HFFc6 (cell line): ENCODE measurements around the gene ZNF3. TPM values are rescaled to one million over a fixed set of nuclear protein-coding genes. Genes with fewer than 3 reads are reported as not detected.
A peak's percentile ranks its signal among the peaks of the same experiment; 100 is the strongest.

ENCODE experiments used
- DNase-seq: peaks from one replicate; pipeline ENCODE4 v3.0.0-alpha.2; 2018
- H3K27ac Mint-ChIP-seq: 2 replicates; pipeline ENCODE4 v1.8.0; 2020; ENCODE audit warnings: mild to moderate bottlenecking, mixed read lengths
- H3K27me3 Mint-ChIP-seq: 2 replicates; pipeline ENCODE4 v1.8.0; 2021; ENCODE audit warnings: mild to moderate bottlenecking, moderate library complexity, mixed read lengths; ENCODE audit not compliant: insufficient read depth
- H3K36me3 Mint-ChIP-seq: 2 replicates; pipeline ENCODE4 v1.8.0; 2021; ENCODE audit warnings: low read depth, mixed read lengths
- H3K4me1 Mint-ChIP-seq: 2 replicates; pipeline ENCODE4 v1.8.0; 2020; ENCODE audit warnings: low read depth, mixed read lengths
- H3K4me3 Mint-ChIP-seq: 2 replicates; pipeline ENCODE4 v1.8.0; 2020; ENCODE audit warnings: mild to moderate bottlenecking, moderate library complexity, mixed read lengths
- H3K9me3 Mint-ChIP-seq: 2 replicates; pipeline ENCODE4 v1.8.0; 2020; ENCODE audit warnings: mild to moderate bottlenecking, mixed read lengths
- CTCF ChIP-seq: fragments of 200-600 bp; sonication (generic); IDR thresholded peaks from 2 replicates; pipeline ENCODE4 v1.5.0; 2021; ENCODE audit warnings: antibody characterized with exemption, mild to moderate bottlenecking
- total RNA-seq, 6 experiments: library from RNA; stranded (reverse); fragmentation: NEBNext Ultra II Directional; extraction: Animal tissue kit (Norgen Biotek cat#: 25700); gene quantifications; 2 replicates in 1 of 6; 3 replicates in 5 of 6; pipeline ENCODE4 v1.2.3, GENCODE V29; 2021

ZNF3 gene
- total RNA-seq, 6 experiments from 2014 or later: 16.5 to 19.4 (median 18.3) TPM

GRCh38 chr7:100038326-100038725, 43.2 kb downstream of the ZNF3 start:
- H3K27ac Mint-ChIP-seq: no peak overlapping the region
- DNase-seq: no peak
- no peak for TF ChIP-seq CTCF
- H3K9me3 Mint-ChIP-seq: peaks cover 10% of the 10 kb centered on the region
- no peak overlapping the region for H3K4me3 Mint-ChIP-seq
- no peaks in the 10 kb centered on the region for H3K27me3 Mint-ChIP-seq
- peaks cover 42% of the 10 kb centered on the region for H3K36me3 Mint-ChIP-seq
- H3K4me1 Mint-ChIP-seq: peaks cover 56% of the 10 kb centered on the region

- Mint-ChIP-seq H3K4me3 (peak overlapping the region; percentile 71), H3K27me3 (peaks cover 2% of the 10 kb centered on the region; the same call in 1 of the 2 replicates), H3K4me1 (peaks cover 50% of the 10 kb centered on the region), H3K9me3 (peaks cover 14% of the 10 kb centered on the region), H3K27ac (peak overlapping the region; percentile 97), H3K36me3 (peaks cover 62% of the 10 kb centered on the region)
- TF ChIP-seq CTCF: no peak
- DNase-seq: no peak
These were observed 45.6 kb downstream of the ZNF3 start for GRCh38 chr7:100035876-100036275.

- peaks cover 71% of the 10 kb centered on the region for H3K36me3 Mint-ChIP-seq
- peaks cover 2% of the 10 kb centered on the region; the same call in 1 of the 2 replicates for H3K27me3 Mint-ChIP-seq
- H3K9me3 Mint-ChIP-seq: peaks cover 14% of the 10 kb centered on the region
- H3K4me3 Mint-ChIP-seq: peak overlapping the region; percentile 71
- TF ChIP-seq CTCF: no peak
- peak; percentile 92 for DNase-seq
- peak overlapping the region; percentile 97 for H3K27ac Mint-ChIP-seq
- peaks cover 41% of the 10 kb centered on the region for H3K4me1 Mint-ChIP-seq
These were observed 46.5 kb downstream of the ZNF3 start for GRCh38 chr7:100034871-100035510.

- TF ChIP-seq CTCF: no peak
- Mint-ChIP-seq H3K9me3 (peaks cover 14% of the 10 kb centered on the region), H3K36me3 (peaks cover 75% of the 10 kb centered on the region), H3K27ac (peak overlapping the region; percentile 97; the same call in 1 of the 2 replicates), H3K4me1 (peaks cover 41% of the 10 kb centered on the region), H3K27me3 (peaks cover 2% of the 10 kb centered on the region; the same call in 1 of the 2 replicates), H3K4me3 (no peak overlapping the region)
- no peak for DNase-seq
These were observed 48.0 kb downstream of the ZNF3 start for GRCh38 chr7:100033526-100033925.

- TF ChIP-seq CTCF: no peak
- peaks cover 2% of the 10 kb centered on the region; the same call in 1 of the 2 replicates for H3K27me3 Mint-ChIP-seq
- no peak for DNase-seq
- peaks cover 57% of the 10 kb centered on the region for H3K36me3 Mint-ChIP-seq
- H3K9me3 Mint-ChIP-seq: peaks cover 10% of the 10 kb centered on the region
- H3K27ac Mint-ChIP-seq: no peak overlapping the region
- H3K4me1 Mint-ChIP-seq: peaks cover 34% of the 10 kb centered on the region
- H3K4me3 Mint-ChIP-seq: no peak overlapping the region
These were observed 51.9 kb downstream of the ZNF3 start for GRCh38 chr7:100029596-100029995.
